Measurements from ENCODE around the gene KRT83. TPM values are rescaled to one million over a fixed set of nuclear protein-coding genes. Genes with fewer than 3 reads are reported as not detected.

Gene KRT83
- total RNA-seq, 1 donor from 2014 or later, result not detected

DNA sequence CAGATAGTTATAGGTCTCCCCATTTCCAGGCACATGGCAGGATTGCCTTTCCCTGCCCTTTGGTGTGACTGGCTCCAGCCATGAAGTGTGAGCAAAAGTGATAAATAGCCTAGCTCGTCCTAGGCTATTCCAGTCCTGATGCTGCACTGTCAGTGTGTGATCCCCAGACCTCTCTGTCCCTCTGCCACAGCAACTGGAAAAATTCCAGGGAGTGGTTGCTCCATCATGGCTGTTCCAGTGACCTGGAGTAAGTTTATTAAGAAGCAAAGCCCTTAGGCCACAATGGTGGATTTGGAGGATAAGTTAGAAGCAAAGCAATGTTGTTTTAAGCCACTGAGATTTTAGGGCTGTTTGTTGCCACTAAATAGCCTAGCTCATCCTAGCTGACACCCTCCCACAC lies 9.8 kb upstream of the KRT83 start:
- Mint-ChIP-seq H3K27me3 (peaks cover 41% of the 10 kb centered on the region), H3K4me3 (ENCODE audit: low read depth) (no peak overlapping the region), H3K9me3 (ENCODE audit: low read depth) (no peaks in the 10 kb centered on the region), H3K27ac (no peak overlapping the region), H3K4me1 (ENCODE audit: low read depth) (no peaks in the 10 kb centered on the region), H3K36me3 (ENCODE audit: insufficient read depth) (no peaks in the 10 kb centered on the region)
- DNase-seq (ENCODE audit: low spot score, unreplicated experiment), result no peak
- TF ChIP-seq, protein P1, sequence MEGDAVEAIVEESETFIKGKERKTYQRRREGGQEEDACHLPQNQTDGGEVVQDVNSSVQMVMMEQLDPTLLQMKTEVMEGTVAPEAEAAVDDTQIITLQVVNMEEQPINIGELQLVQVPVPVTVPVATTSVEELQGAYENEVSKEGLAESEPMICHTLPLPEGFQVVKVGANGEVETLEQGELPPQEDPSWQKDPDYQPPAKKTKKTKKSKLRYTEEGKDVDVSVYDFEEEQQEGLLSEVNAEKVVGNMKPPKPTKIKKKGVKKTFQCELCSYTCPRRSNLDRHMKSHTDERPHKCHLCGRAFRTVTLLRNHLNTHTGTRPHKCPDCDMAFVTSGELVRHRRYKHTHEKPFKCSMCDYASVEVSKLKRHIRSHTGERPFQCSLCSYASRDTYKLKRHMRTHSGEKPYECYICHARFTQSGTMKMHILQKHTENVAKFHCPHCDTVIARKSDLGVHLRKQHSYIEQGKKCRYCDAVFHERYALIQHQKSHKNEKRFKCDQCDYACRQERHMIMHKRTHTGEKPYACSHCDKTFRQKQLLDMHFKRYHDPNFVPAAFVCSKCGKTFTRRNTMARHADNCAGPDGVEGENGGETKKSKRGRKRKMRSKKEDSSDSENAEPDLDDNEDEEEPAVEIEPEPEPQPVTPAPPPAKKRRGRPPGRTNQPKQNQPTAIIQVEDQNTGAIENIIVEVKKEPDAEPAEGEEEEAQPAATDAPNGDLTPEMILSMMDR (IDR thresholded peaks at IDR 0.05; ENCODE audit: unreplicated experiment), result no peak

DNA sequence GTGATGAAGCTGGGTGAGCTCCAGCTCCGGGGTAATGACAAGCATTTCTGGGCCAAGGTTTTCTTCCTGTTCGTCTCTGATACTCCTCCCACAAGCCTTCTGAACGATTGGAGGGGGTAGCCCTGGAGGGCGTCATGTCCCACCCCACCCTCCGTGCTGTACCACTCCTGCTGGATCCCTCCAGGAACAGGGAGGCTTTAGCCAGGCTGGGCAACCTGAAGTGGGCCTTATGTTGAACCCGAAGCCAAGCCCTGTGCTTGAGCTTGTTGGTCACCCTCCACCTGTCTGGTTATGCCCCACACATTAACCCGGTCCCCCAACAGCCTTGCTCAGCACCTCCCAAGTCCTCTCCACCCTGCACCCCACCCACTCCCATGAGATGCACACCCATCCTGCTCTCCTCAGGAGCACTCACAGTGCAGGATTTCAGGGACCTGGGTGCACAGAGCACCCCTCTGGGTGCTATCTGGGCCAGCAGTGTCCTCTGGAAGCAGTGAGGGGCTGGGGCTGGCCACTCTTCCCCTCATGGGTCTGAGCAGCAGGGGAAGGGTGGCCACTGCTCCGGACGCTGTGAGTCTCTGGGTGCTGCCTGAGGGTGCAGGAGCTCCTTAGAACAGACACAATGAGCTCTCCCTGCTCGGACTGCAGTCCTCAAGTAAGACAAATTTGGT lies 6.8 kb upstream of the KRT83 start:
- TF ChIP-seq, protein P1 (IDR thresholded peaks at IDR 0.05; ENCODE audit: unreplicated experiment), result no peak
- Mint-ChIP-seq H3K36me3 (ENCODE audit: insufficient read depth) (no peaks in the 10 kb centered on the region), H3K4me3 (ENCODE audit: low read depth) (no peak overlapping the region), H3K27me3 (peaks cover 61% of the 10 kb centered on the region), H3K9me3 (ENCODE audit: low read depth) (no peaks in the 10 kb centered on the region), H3K4me1 (ENCODE audit: low read depth) (no peaks in the 10 kb centered on the region), H3K27ac (no peak overlapping the region)
- no peak for DNase-seq (ENCODE audit: low spot score, unreplicated experiment)

DNA sequence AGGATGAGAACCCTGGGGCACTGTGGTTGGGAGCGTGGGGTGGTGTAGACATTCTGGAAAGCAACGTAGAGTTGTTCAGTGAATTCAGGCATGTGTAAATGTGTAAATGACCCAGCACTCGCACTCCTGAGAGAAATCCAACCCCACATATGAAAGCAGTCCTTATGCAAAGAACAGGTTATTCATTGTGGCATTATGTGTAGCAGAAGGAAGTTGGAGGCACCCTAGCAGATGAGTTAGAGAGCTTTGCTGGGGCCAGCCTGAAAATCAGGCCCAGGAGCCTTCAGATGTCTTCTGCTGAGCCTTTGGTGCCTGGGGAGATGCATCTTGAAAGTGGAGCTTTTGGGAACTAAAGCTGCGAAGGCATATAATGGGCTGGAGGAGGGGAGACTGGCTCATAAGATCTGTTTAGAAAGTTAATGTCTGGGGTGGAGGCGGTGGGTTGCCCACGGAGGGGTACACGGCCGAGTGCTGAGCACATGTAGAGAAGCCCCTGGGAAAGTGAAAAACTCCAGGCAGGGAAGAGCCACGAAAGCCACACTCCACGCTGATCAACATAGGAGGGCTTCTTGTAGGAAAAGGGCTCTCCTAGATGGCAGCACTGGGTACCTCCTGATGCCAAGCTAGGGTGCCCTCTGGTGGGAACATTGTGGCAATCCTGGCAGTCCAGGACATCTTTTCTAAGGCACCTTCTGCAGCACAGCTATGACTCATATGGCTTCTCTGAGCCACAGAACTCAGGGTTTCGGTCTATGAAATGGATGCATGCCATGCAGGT lies 6.0 kb upstream of the KRT83 start:
- H3K36me3 Mint-ChIP-seq (ENCODE audit: insufficient read depth), result no peaks in the 10 kb centered on the region
- H3K4me3 Mint-ChIP-seq (ENCODE audit: low read depth), result no peak overlapping the region
- DNase-seq (ENCODE audit: low spot score, unreplicated experiment), result peak; percentile 58
- H3K9me3 Mint-ChIP-seq (ENCODE audit: low read depth), result no peaks in the 10 kb centered on the region
- H3K27me3 Mint-ChIP-seq, result peaks cover 67% of the 10 kb centered on the region
- H3K4me1 Mint-ChIP-seq (ENCODE audit: low read depth), result no peaks in the 10 kb centered on the region
- no peak overlapping the region for H3K27ac Mint-ChIP-seq
- TF ChIP-seq, protein P1 (IDR thresholded peaks at IDR 0.05; ENCODE audit: unreplicated experiment), result peak; percentile 74

DNA sequence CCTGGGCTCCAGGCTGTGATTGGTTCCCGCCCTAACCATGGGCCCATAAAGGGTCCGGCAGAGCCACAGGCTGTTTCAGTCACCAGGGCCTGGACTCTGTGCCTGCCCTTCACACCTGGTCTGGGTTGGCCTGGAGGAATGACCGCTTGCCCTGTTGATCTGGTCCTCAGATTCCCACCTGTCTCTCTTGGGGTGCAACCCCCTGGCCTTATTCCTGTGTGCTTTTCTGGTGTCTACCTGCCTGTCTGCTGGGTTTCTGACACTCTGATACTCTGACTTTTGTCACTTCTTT lies 2.9 kb upstream of the KRT83 start:
- Mint-ChIP-seq H3K4me1 (ENCODE audit: low read depth) (no peaks in the 10 kb centered on the region), H3K4me3 (ENCODE audit: low read depth) (no peak overlapping the region), H3K9me3 (ENCODE audit: low read depth) (no peaks in the 10 kb centered on the region), H3K36me3 (ENCODE audit: insufficient read depth) (no peaks in the 10 kb centered on the region), H3K27ac (no peak overlapping the region), H3K27me3 (peaks cover 72% of the 10 kb centered on the region)
- TF ChIP-seq, protein P1 (IDR thresholded peaks at IDR 0.05; ENCODE audit: unreplicated experiment), result no peak
- DNase-seq (ENCODE audit: low spot score, unreplicated experiment), result no peak

DNA sequence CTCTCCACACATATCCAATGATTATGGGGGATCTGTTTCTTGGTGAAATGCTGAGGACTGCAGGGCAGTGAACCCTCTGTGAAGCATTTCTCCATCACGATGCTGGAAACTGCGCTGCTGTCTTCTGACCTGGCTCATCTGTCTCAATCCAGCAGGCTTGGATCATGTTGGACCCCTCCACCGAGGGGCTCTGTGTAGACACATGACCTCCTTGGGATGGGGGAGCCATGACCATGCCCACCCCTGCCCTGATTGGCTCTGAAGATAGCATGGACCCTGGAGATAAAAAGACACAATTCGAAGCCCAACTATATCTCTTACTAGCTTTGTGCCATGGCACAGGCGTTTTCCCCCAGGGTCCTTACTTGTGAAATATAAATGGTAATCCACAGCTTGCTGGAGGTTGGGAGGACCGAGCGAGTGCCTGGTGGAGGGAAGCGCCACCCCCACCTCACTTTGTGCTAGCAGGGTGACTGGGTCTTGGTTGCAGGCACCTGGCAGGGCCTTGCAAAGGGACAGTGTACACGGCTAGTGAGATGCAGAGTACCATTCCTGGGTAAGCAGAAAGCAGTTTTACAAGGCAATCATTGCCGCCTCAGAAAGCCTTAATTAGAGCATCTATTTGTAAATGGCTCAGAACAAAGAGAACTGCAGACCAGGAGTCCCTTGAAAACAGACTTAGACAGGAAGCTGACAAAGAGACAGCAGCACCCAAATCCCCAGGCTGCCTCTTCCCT lies 2.4 kb upstream of the KRT83 start:
- H3K9me3 Mint-ChIP-seq (ENCODE audit: low read depth), result no peaks in the 10 kb centered on the region
- DNase-seq (ENCODE audit: low spot score, unreplicated experiment), result no peak
- TF ChIP-seq, protein P1 (IDR thresholded peaks at IDR 0.05; ENCODE audit: unreplicated experiment), result no peak
- no peak overlapping the region for H3K4me3 Mint-ChIP-seq (ENCODE audit: low read depth)
- H3K4me1 Mint-ChIP-seq (ENCODE audit: low read depth), result no peaks in the 10 kb centered on the region
- H3K36me3 Mint-ChIP-seq (ENCODE audit: insufficient read depth), result no peaks in the 10 kb centered on the region
- peaks cover 72% of the 10 kb centered on the region for H3K27me3 Mint-ChIP-seq
- H3K27ac Mint-ChIP-seq, result no peak overlapping the region
